Measurements from ENCODE around the gene DOK3. TPM values are rescaled to one million over a fixed set of nuclear protein-coding genes. Genes with fewer than 3 reads are reported as not detected.
A peak's percentile ranks its signal among the peaks of the same experiment; 100 is the strongest.

Gene DOK3
- total RNA-seq, 1 experiment from 2014 or later, result 14.5 TPM

- DNase-seq, result no peak
- H3K27me3 Mint-ChIP-seq (ENCODE audit: unreplicated experiment), result no peaks in the 10 kb centered on the region
- peaks cover 99% of the 10 kb centered on the region for H3K36me3 Mint-ChIP-seq (ENCODE audit: insufficient read depth, unreplicated experiment)
- CTCF ChIA-PET, result interaction anchor here (0.6 kb wide), 1 partner anchor 65 kb away, joined by 3 read pairs; the partner anchor contains the start of gene GRK6
- BruUV-seq (replicated peaks), result no TSS peak
- no peak overlapping the region for H3K27ac Mint-ChIP-seq (ENCODE audit: unreplicated experiment)
- intact Hi-C loops (cut with micrococcal nuclease; ENCODE audit: unreplicated experiment), result no loop called here
- peak overlapping the region; percentile 18 for H3K4me3 Mint-ChIP-seq (ENCODE audit: low read depth, unreplicated experiment)
- peaks cover 14% of the 10 kb centered on the region for H3K4me1 Mint-ChIP-seq (ENCODE audit: low read depth, unreplicated experiment)
- H3K9me3 Mint-ChIP-seq (ENCODE audit: low read depth, unreplicated experiment), result no peaks in the 10 kb centered on the region
- no peak for TF ChIP-seq CTCF (IDR thresholded peaks at IDR 0.05; ENCODE audit: unreplicated experiment)
Observed at GRCh38 chr5:177490992-177491391, 18.6 kb downstream of the DOK3 start.

GRCh38 chr5:177490311-177490991 lies 19.2 kb downstream of the DOK3 start:
- CTCF ChIA-PET, result no interaction called here
- H3K4me1 Mint-ChIP-seq (ENCODE audit: low read depth, unreplicated experiment), result peaks cover 14% of the 10 kb centered on the region
- H3K27me3 Mint-ChIP-seq (ENCODE audit: unreplicated experiment), result no peaks in the 10 kb centered on the region
- BruUV-seq (replicated peaks), result TSS peak; percentile 0
- TF ChIP-seq CTCF (IDR thresholded peaks at IDR 0.05; ENCODE audit: unreplicated experiment), result no peak
- DNase-seq, result no peak
- H3K27ac Mint-ChIP-seq (ENCODE audit: unreplicated experiment), result peak overlapping the region; percentile 0
- no peak overlapping the region for H3K4me3 Mint-ChIP-seq (ENCODE audit: low read depth, unreplicated experiment)
- intact Hi-C loops (cut with micrococcal nuclease; ENCODE audit: unreplicated experiment), result no loop called here
- H3K9me3 Mint-ChIP-seq (ENCODE audit: low read depth, unreplicated experiment), result no peaks in the 10 kb centered on the region
- peaks cover 99% of the 10 kb centered on the region for H3K36me3 Mint-ChIP-seq (ENCODE audit: insufficient read depth, unreplicated experiment)

GRCh38 chr5:177489119-177489716 lies 20.4 kb downstream of the DOK3 start:
- Mint-ChIP-seq H3K36me3 (ENCODE audit: insufficient read depth, unreplicated experiment) (peaks cover 99% of the 10 kb centered on the region), H3K9me3 (ENCODE audit: low read depth, unreplicated experiment) (no peaks in the 10 kb centered on the region), H3K27me3 (ENCODE audit: unreplicated experiment) (no peaks in the 10 kb centered on the region), H3K4me3 (ENCODE audit: low read depth, unreplicated experiment) (no peak overlapping the region), H3K4me1 (ENCODE audit: low read depth, unreplicated experiment) (peaks cover 25% of the 10 kb centered on the region), H3K27ac (ENCODE audit: unreplicated experiment) (peak overlapping the region; percentile 82)
- no peak for DNase-seq
- intact Hi-C loops (cut with micrococcal nuclease; ENCODE audit: unreplicated experiment), result no loop called here
- no TSS peak for BruUV-seq (replicated peaks)
- TF ChIP-seq CTCF (IDR thresholded peaks at IDR 0.05; ENCODE audit: unreplicated experiment), result no peak
- CTCF ChIA-PET, result no interaction called here

- Mint-ChIP-seq H3K4me1 (ENCODE audit: low read depth, unreplicated experiment) (peaks cover 25% of the 10 kb centered on the region), H3K9me3 (ENCODE audit: low read depth, unreplicated experiment) (no peaks in the 10 kb centered on the region), H3K4me3 (ENCODE audit: low read depth, unreplicated experiment) (no peak overlapping the region), H3K27ac (ENCODE audit: unreplicated experiment) (peak overlapping the region; percentile 82), H3K27me3 (ENCODE audit: unreplicated experiment) (no peaks in the 10 kb centered on the region), H3K36me3 (ENCODE audit: insufficient read depth, unreplicated experiment) (peaks cover 99% of the 10 kb centered on the region)
- intact Hi-C loops (cut with micrococcal nuclease; ENCODE audit: unreplicated experiment), result no loop called here
- DNase-seq, result no peak
- CTCF ChIA-PET, result interaction anchor here (0.7 kb wide), 1 partner anchor 14 kb away, joined by 4 read pairs; no protein-coding TSS in a partner anchor
- peak; percentile 25 for TF ChIP-seq CTCF (IDR thresholded peaks at IDR 0.05; ENCODE audit: unreplicated experiment)
- no TSS peak for BruUV-seq (replicated peaks)
Observed at GRCh38 chr5:177487975-177488374, 21.7 kb downstream of the DOK3 start.
